ENCODE measurements around the gene RASGRF2.

GRCh38 chr5:81241961-81242648, 281.9 kb downstream of the RASGRF2 start:
- no peak for TF ChIP-seq EZH2 (IDR thresholded peaks at IDR 0.05; ENCODE audit: insufficient read depth, poor library complexity, severe bottlenecking)
- no peak for TF ChIP-seq EZH2phosphoT487 (IDR thresholded peaks at IDR 0.05; ENCODE audit: insufficient read depth, low read depth)

All from GM23248 (cell line).